K562 (cell line): ENCODE measurements around the gene SNAPC2. TPM values are rescaled to one million over a fixed set of nuclear protein-coding genes. Genes with fewer than 3 reads are reported as not detected.

Source experiments
- ATAC-seq: fragments of 200-7000 bp; cut with Tn5 transposase; 3 replicates; pipeline ENCODE4 v1.9.1; 2020; ENCODE audit warnings: moderate library complexity
- BruUV-seq: library from RNA; stranded (reverse); fragments of 400-500 nt; replicated peaks from 2 replicates; lab custom pipeline; 2021; lab: Mats Ljungman, UMichigan
- CTCF ChIA-PET: fragments of 300-600 bp; formaldehyde crosslinking; extraction: SDS; loops from one replicate; lab custom pipeline; 2021; ENCODE audit warnings: low intra/inter-chr PET ratio; lab: Yijun Ruan, JAX
- POLR2A ChIA-PET: fragments of 300-600, 350-650 bp; sonication (Branson Sonifier 250); formaldehyde crosslinking; extraction: SDS; loops from one replicate; lab custom pipeline; 2021; ENCODE audit warnings: antibody characterized with exemption, inconsistent platforms; lab: Yijun Ruan, JAX
- DNase-seq, 4 experiments: peaks; one replicate each; pipeline versions ENCODE4 v3.0.0 to v3.0.0-alpha.2; 2011 to 2018; ENCODE audit warnings: low spot score in 3 of 4, mixed read lengths in 3 of 4; ENCODE audit errors: extremely low read depth in 1 of 4
- FAIRE-seq: peaks from 2 replicates; lab custom pipeline; 2011; peaks lifted over from hg19 to GRCh38; lab: Jason Lieb, UNC
- H2AFZ ChIP-seq: 2 replicates; pipeline ENCODE4 v1.6.0; 2011; ENCODE audit warnings: low read depth, low read length, control low read depth, inconsistent platforms
- H3K27ac ChIP-seq: fragments of 200-600 bp; 3 replicates; pipeline ENCODE4 v1.8.0; 2011; ENCODE audit warnings: low read depth, mild to moderate bottlenecking, control low read depth, inconsistent platforms, low read length, moderate library complexity, mixed read lengths; ENCODE audit errors: extremely low read depth
- H3K27me3 ChIP-seq, 2 experiments: fragments of 300-600 bp in 1 of 2; 2 replicates in 1 of 2; 3 replicates in 1 of 2; pipeline versions ENCODE4 v1.6.0 to v1.8.0; 2011; ENCODE audit warnings: inconsistent platforms in 2 of 2, low read length in 2 of 2, mild to moderate bottlenecking in 1 of 2, mixed read lengths in 1 of 2, moderate library complexity in 1 of 2; ENCODE audit not compliant: control insufficient read depth in 2 of 2, insufficient read depth in 2 of 2
- H3K36me3 ChIP-seq: fragments of 300-600 bp; 3 replicates; pipeline ENCODE4 v1.8.0; 2011; ENCODE audit warnings: mild to moderate bottlenecking, low read length, inconsistent platforms; ENCODE audit not compliant: control insufficient read depth, insufficient read depth
- H3K4me1 ChIP-seq, 2 experiments: fragments of 200-600 bp in 1 of 2; replicated peaks in 1 of 2; 2 replicates in 1 of 2; 3 replicates in 1 of 2; pipeline versions ENCODE4 v1.5.1 to v1.8.0; 2011; ENCODE audit warnings: inconsistent platforms in 2 of 2, low read length in 2 of 2, mild to moderate bottlenecking in 1 of 2, mixed read lengths in 1 of 2, moderate library complexity in 1 of 2; ENCODE audit not compliant: control insufficient read depth in 2 of 2, insufficient read depth in 2 of 2
- H3K4me2 ChIP-seq: 2 replicates; pipeline ENCODE4 v1.6.1; 2011; ENCODE audit warnings: low read length, control low read depth, inconsistent platforms, mixed read lengths; ENCODE audit not compliant: insufficient read depth
- H3K4me3 ChIP-seq: fragments of 200-600 bp; sonication (generic), shearing (Covaris generic); 2 replicates; pipeline ENCODE4 v1.5.1; 2016; ENCODE audit warnings: control low read depth, inconsistent platforms
- H3K79me2 ChIP-seq: fragments of 200-600 bp; 3 replicates; pipeline ENCODE4 v1.8.0; 2011; ENCODE audit warnings: low read length, inconsistent platforms; ENCODE audit not compliant: control insufficient read depth, insufficient read depth
- H3K9ac ChIP-seq, 2 experiments: 2 replicates each; pipeline versions ENCODE4 v1.6.0 to v1.6.1; 2011; ENCODE audit warnings: low read depth in 2 of 2, low read length in 2 of 2, control low read depth in 1 of 2, inconsistent platforms in 1 of 2, mild to moderate bottlenecking in 1 of 2, mixed read lengths in 1 of 2; ENCODE audit not compliant: insufficient read depth in 1 of 2
- H3K9me1 ChIP-seq: one replicate; pipeline ENCODE4 v1.6.0; 2011; ENCODE audit warnings: inconsistent platforms, mild to moderate bottlenecking, low read length, moderate library complexity; ENCODE audit not compliant: control insufficient read depth, insufficient read depth
- H3K9me3 ChIP-seq: replicated peaks from 2 replicates; pipeline ENCODE4 v1.5.1; 2011; ENCODE audit warnings: low read depth, low read length, inconsistent platforms; ENCODE audit not compliant: control insufficient read depth, insufficient read depth
- H4K20me1 ChIP-seq: replicated peaks from 2 replicates; pipeline ENCODE4 v1.6.1; 2011; ENCODE audit warnings: low read length, inconsistent platforms, mixed read lengths; ENCODE audit not compliant: control insufficient read depth, insufficient read depth
- ADNP ChIP-seq: fragments of 200-800 bp; sonication (Bioruptor generic); IDR thresholded peaks from 2 replicates; pipeline ENCODE4 v1.6.1; 2016; ENCODE audit warnings: missing genetic modification characterization, missing compliant biosample characterization
- BCOR ChIP-seq: fragments of 450-650 bp; IDR thresholded peaks from 2 replicates; pipeline ENCODE4 v1.6.1; 2016
- CBX2 ChIP-seq: fragments of 200-600 bp; sonication (generic); IDR thresholded peaks from one replicate; pipeline ENCODE4 v1.6.1; 2012; ENCODE audit warnings: mild to moderate bottlenecking, low read length, inconsistent platforms; ENCODE audit not compliant: insufficient read depth, poor library complexity, severe bottlenecking
- CEBPB ChIP-seq: fragments of 450-650 bp; IDR thresholded peaks from 2 replicates; pipeline ENCODE4 v1.6.1; 2016; ENCODE audit warnings: missing genetic modification characterization, missing compliant biosample characterization
- CHD4 ChIP-seq: fragments of 200-600 bp; sonication (generic); IDR thresholded peaks from 3 replicates; pipeline ENCODE4 v1.6.1; 2012; ENCODE audit warnings: low read depth, mild to moderate bottlenecking, mixed read lengths, low read length, inconsistent platforms; ENCODE audit not compliant: insufficient read depth, insufficient replicate concordance, poor library complexity, severe bottlenecking
- DDX20 ChIP-seq: fragments of 450-650 bp; IDR thresholded peaks from 2 replicates; pipeline ENCODE4 v1.6.1; 2016; ENCODE audit warnings: missing genetic modification characterization, low read depth, mild to moderate bottlenecking, missing compliant biosample characterization, moderate library complexity
- FOXA3 ChIP-seq, 2 experiments: fragments of 450-650 bp in 1 of 2; sonication (generic) in 1 of 2; formaldehyde crosslinking; IDR thresholded peaks in 1 of 2; conservative IDR thresholded peaks in 1 of 2; 2 replicates each; pipeline versions ENCODE4 v1.4.0 to v1.8.0; 2020 to 2022; ENCODE audit warnings: mild to moderate bottlenecking in 2 of 2, missing genetic modification reagents in 1 of 2
- FOXO4 ChIP-seq: fragments of 450-650 bp; formaldehyde crosslinking; IDR thresholded peaks from 2 replicates; pipeline ENCODE4 v1.4.0; 2020; ENCODE audit warnings: mild to moderate bottlenecking, moderate library complexity
- HMGN3 ChIP-seq: IDR thresholded peaks from 2 replicates; pipeline ENCODE4 v1.6.1; 2011; ENCODE audit warnings: borderline replicate concordance, low read depth, mild to moderate bottlenecking, mixed read lengths, low read length; ENCODE audit not compliant: insufficient read length; ENCODE audit errors: extremely low read depth
- KAT7 ChIP-seq: sonication (generic); formaldehyde crosslinking; IDR thresholded peaks from 2 replicates; pipeline ENCODE4 v1.8.0; 2022; ENCODE audit warnings: missing genetic modification reagents, mild to moderate bottlenecking, borderline replicate concordance
- KDM1A ChIP-seq, 2 experiments: fragments of 450-650 bp; IDR thresholded peaks; 2 replicates each; pipeline ENCODE4 v1.6.1; 2016; ENCODE audit warnings: mild to moderate bottlenecking in 2 of 2
- MEF2A ChIP-seq: IDR thresholded peaks from 2 replicates; pipeline ENCODE4 v1.6.1; 2011; ENCODE audit warnings: low read depth, mild to moderate bottlenecking, low read length, moderate library complexity; ENCODE audit not compliant: control insufficient read depth
- PHF21A ChIP-seq: fragments of 450-650 bp; IDR thresholded peaks from 2 replicates; pipeline ENCODE4 v1.6.1; 2017; ENCODE audit warnings: low read depth, borderline replicate concordance
- PPARD ChIP-seq: fragments of 250-450 bp; sonication (Bioruptor Pico); IDR thresholded peaks from 2 replicates; pipeline ENCODE4 v1.8.0; 2022; ENCODE audit warnings: inconsistent platforms, mild to moderate bottlenecking, moderate library complexity
- PTBP1 ChIP-seq: fragments of 200-400 bp; formaldehyde crosslinking; IDR thresholded peaks from 2 replicates; pipeline ENCODE4 v1.6.1; 2017; ENCODE audit warnings: low read depth, low read length
- RBM25 ChIP-seq: fragments of 200-400 bp; formaldehyde crosslinking; IDR thresholded peaks from 2 replicates; pipeline ENCODE4 v1.6.1; 2018; ENCODE audit warnings: low read length, low read depth, moderate library complexity; ENCODE audit not compliant: severe bottlenecking
- RCOR1 ChIP-seq, 2 experiments: IDR thresholded peaks; 2 replicates each; pipeline ENCODE4 v1.6.1; 2012; ENCODE audit warnings: low read depth in 2 of 2, low read length in 2 of 2, borderline replicate concordance in 1 of 2, improper control_type of control experiment in 1 of 2
- XRCC4 ChIP-seq: IDR thresholded peaks from one replicate; pipeline ENCODE4 v1.6.1; 2011; ENCODE audit not compliant: insufficient read depth, insufficient read length; ENCODE audit errors: extremely low read depth
- ZNF146 ChIP-seq: IDR thresholded peaks from one replicate; pipeline ENCODE4 v1.6.1; 2018; ENCODE audit warnings: missing compliant biosample characterization; ENCODE audit not compliant: unreplicated experiment
- ZNF561 ChIP-seq: fragments of 450-650 bp; formaldehyde crosslinking; conservative IDR thresholded peaks from 2 replicates; pipeline ENCODE4 v1.4.0; 2020; ENCODE audit warnings: mild to moderate bottlenecking, moderate library complexity
- ZNF75A ChIP-seq: fragments of 450-650 bp; formaldehyde crosslinking; IDR thresholded peaks from 2 replicates; pipeline ENCODE4 v1.4.0; 2020; ENCODE audit warnings: mild to moderate bottlenecking
- ZNF785 ChIP-seq: fragments of 250-450 bp; sonication (Bioruptor Pico); IDR thresholded peaks from 2 replicates; pipeline ENCODE4 v1.4.0; 2020; ENCODE audit warnings: mild to moderate bottlenecking
- WGBS: fragments of 100-300 bp; shearing (Covaris generic); methylation state at CpG from one replicate; pipeline ENCODE4 v1.1.6; 2016; ENCODE audit warnings: low coverage, mixed read lengths; ENCODE audit not compliant: insufficient coverage; ENCODE audit errors: missing lambda C conversion rate; 5-methylcytosine and 5-hydroxymethylcytosine counted together
- in situ Hi-C: fragments of 300-500 bp; cut with MboI; formaldehyde crosslinking; loops from 4 replicates; pipeline ENCODE4 v1.15.0; 2018; ENCODE audit warnings: inconsistent platforms, mixed read lengths
- intact Hi-C: fragments of 100-400 bp; cut with micrococcal nuclease; formaldehyde crosslinking; loops from 2 replicates; pipeline ENCODE4 v1.14.2; 2022
- polyA plus RNA-seq, 8 experiments: library from polyadenylated mRNA; depleted of rRNA in 4 of 8; stranded (reverse) in 5 of 8; unstranded in 3 of 8; fragments of >200 nt; fragmentation: Nextera tagmentation in 2 of 8; fragmentation: Illumina TruSeq in 1 of 8; extraction: Ambion mirVana in 2 of 8; extraction: Trizol in 1 of 8; gene quantifications; 2 replicates each; pipeline versions ENCODE4 v1.2.1 to v1.2.3, GENCODE V29; 2011 to 2014; ENCODE audit warnings: inconsistent platforms in 1 of 8, missing spikeins in 1 of 8
- total RNA-seq, 7 experiments: library from RNA; depleted of rRNA in 6 of 7; stranded (reverse); fragments of >200 nt in 6 of 7; fragmentation: Illumina TruSeq in 2 of 7; extraction: Trizol in 2 of 7; gene quantifications; 2 replicates each; pipeline versions ENCODE4 v1.2.1 to v1.2.3, GENCODE V29; 2011 to 2021; ENCODE audit warnings: low replicate concordance in 1 of 7

The SNAPC2 gene
- total and polyA plus RNA-seq, 9 of the 15 experiments (the other 6 are each of a cell fraction or from before 2014, with no cell fraction given): 0.59 to 45.1 (median 15.3) TPM

DNA sequence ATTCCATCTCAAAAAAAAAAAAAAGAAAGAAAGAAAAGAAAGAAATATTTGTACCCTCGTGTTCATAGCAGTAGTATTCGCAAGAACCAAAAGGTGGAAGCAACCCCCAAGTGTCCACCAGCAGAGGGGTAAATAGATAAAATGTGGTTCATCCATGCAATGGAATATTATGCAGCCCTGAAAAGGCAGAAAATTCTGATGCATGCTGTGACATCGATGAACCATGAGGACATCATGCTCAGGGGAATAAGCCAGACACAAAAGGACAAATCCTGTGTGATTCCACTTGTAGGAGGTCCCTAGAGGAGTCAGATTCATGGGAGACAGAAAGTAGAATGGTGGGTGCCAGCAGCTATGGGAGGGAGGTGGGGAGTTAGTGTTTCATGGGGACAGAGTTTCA lies 38.2 kb upstream of the SNAPC2 start:
- WGBS: 4% methylated on average over 3 of the region's 3 CpGs
- in situ Hi-C loops: no loop called here
- Histone ChIP-seq H3K79me2 (no peaks in the 10 kb centered on the region), H3K4me1 (peaks cover 7 to 20% of the 10 kb centered on the region in 2 experiments; a peak in 4 of 5 replicates), H4K20me1 (no peaks in the 10 kb centered on the region), H3K4me2 (no peak overlapping the region), H3K9ac (no peak overlapping the region), H2AFZ (no peak overlapping the region), H3K9me3 (no peaks in the 10 kb centered on the region), H3K4me3 (no peak overlapping the region), H3K27me3 (no peaks in the 10 kb centered on the region), H3K27ac (no peak overlapping the region), H3K36me3 (no peaks in the 10 kb centered on the region), H3K9me1 (no peaks in the 10 kb centered on the region)
- POLR2A ChIA-PET: interaction anchor here (0.7 kb wide), 1 partner anchor 10 kb away, joined by 3 read pairs; no protein-coding TSS in a partner anchor
- ATAC-seq (no peak), FAIRE-seq (no peak), DNase-seq (no peak)
- BruUV-seq: no TSS peak
- intact Hi-C loops: no loop called here
- CTCF ChIA-PET: no interaction called here
- TF ChIP-seq FOXA3 (CRISPR knock-in tag; conservative IDR thresholded peaks at IDR 0.05 in 1 of 2, IDR thresholded peaks at IDR 0.05 in 1 of 2) (no peak), CHD4 (peak; percentile 38), MEF2A (no peak), CBX2 (no peak), ADNP (tag) (peak; percentile 62), FOXO4 (CRISPR knock-in tag) (no peak), HMGN3 (no peak), KDM1A (IDR thresholded peaks at IDR 0.05) (peak; percentile 45 to 77; a peak in 3 of 4 replicates), PPARD (no peak), ZNF75A (CRISPR knock-in tag) (no peak), RCOR1 (IDR thresholded peaks at IDR 0.05; ENCODE audit: borderline replicate concordance in 1 of 2, low read depth in 2 of 2, low read length in 2 of 2) (peak in 1 of 2 experiments; percentile 31; a peak in 1 of 4 replicates), PHF21A (no peak), CEBPB (tag) (no peak), KAT7 (no peak), ZNF785 (CRISPR knock-in tag) (no peak), XRCC4 (no peak), ZNF561 (CRISPR knock-in tag) (no peak), PTBP1 (0 out of 2 replicates have a peak, but pooled peaks have one; percentile 68), BCOR (peak; percentile 92), DDX20 (tag) (no peak), RBM25 (peak; percentile 80), ZNF146 (CRISPR knock-in tag) (peak; percentile 99)
